Measurements from ENCODE around the gene LCN2. TPM values are rescaled to one million over a fixed set of nuclear protein-coding genes. Genes with fewer than 3 reads are reported as not detected.

Gene LCN2
- total and polyA plus RNA-seq, 7 donors = 0.08 to 2.1 (median 0.80) TPM; not detected in 1

GRCh38 chr9:128185979-128186965 lies 37.0 kb downstream of the LCN2 start:
- Histone ChIP-seq H3K27me3 (ENCODE audit: insufficient read depth in 3 of 3, low read length in 2 of 3) (no peaks in the 10 kb centered on the region), H3K4me3 (no peak overlapping the region), H3K9me3 (no peaks in the 10 kb centered on the region), H3K4me1 (peaks cover 8% of the 10 kb centered on the region), H3K36me3 (ENCODE audit: insufficient read depth in 1 of 2, low read depth in 1 of 2) (peaks cover 0 to 84% of the 10 kb centered on the region in 2 donors), H3K27ac (no peak overlapping the region)
- DNase-seq (no peak), ATAC-seq (no peak)
- WGBS, 3 donors = 95 to 98% (median 97%) methylated on average over 11 of the region's 11 CpGs
- no peak for TF ChIP-seq CTCF (IDR thresholded peaks at IDR 0.05)
- intact Hi-C loops (cut with DNase I) = no loop called here

- H3K9me3 ChIP-seq = no peaks in the 10 kb centered on the region
- H3K4me1 ChIP-seq = peaks cover 8% of the 10 kb centered on the region
- DNase-seq (no peak), ATAC-seq (no peak)
- H3K27me3 ChIP-seq (ENCODE audit: insufficient read depth in 3 of 3, low read length in 2 of 3) = no peaks in the 10 kb centered on the region
- TF ChIP-seq CTCF (IDR thresholded peaks at IDR 0.05) = no peak
- intact Hi-C loops (cut with DNase I) = no loop called here
- no peak overlapping the region for H3K4me3 ChIP-seq
- H3K36me3 ChIP-seq (ENCODE audit: insufficient read depth in 1 of 2, low read depth in 1 of 2) = peaks cover 0 to 81% of the 10 kb centered on the region in 2 donors
- WGBS, 3 donors = 93 to 95% (median 93%) methylated on average over 2 of the region's 2 CpGs
- H3K27ac ChIP-seq = no peak overlapping the region
These were observed 38.1 kb downstream of the LCN2 start for GRCh38 chr9:128187361-128187760.

- intact Hi-C loops (cut with DNase I) = no loop called here
- DNase-seq = no peak
- H3K4me1 ChIP-seq = peaks cover 12% of the 10 kb centered on the region
- 79 to 82% (median 80%) methylated on average over 1 of the region's 1 CpG for WGBS, 3 donors
- H3K36me3 ChIP-seq (ENCODE audit: insufficient read depth in 1 of 2, low read depth in 1 of 2) = peaks cover 0 to 73% of the 10 kb centered on the region in 2 donors
- no peak overlapping the region for H3K27ac ChIP-seq
- no peak for TF ChIP-seq CTCF (IDR thresholded peaks at IDR 0.05)
- H3K27me3 ChIP-seq (ENCODE audit: insufficient read depth in 3 of 3, low read length in 2 of 3) = no peaks in the 10 kb centered on the region
- no peak overlapping the region for H3K4me3 ChIP-seq
- ATAC-seq = no peak
- no peaks in the 10 kb centered on the region for H3K9me3 ChIP-seq
These were observed 39.0 kb downstream of the LCN2 start for GRCh38 chr9:128188209-128188608.

GRCh38 chr9:128190013-128190412 lies 40.8 kb downstream of the LCN2 start:
- Histone ChIP-seq H3K27me3 (ENCODE audit: insufficient read depth in 3 of 3, low read length in 2 of 3) (no peaks in the 10 kb centered on the region), H3K9me3 (no peaks in the 10 kb centered on the region), H3K4me3 (peak overlapping the region; percentile 89), H3K36me3 (ENCODE audit: insufficient read depth in 1 of 2, low read depth in 1 of 2) (peaks cover 0 to 55% of the 10 kb centered on the region in 2 donors), H3K27ac (no peak overlapping the region), H3K4me1 (peaks cover 16% of the 10 kb centered on the region)
- ATAC-seq (no peak), DNase-seq (no peak)
- 76 to 84% (median 83%) methylated on average over 2 of the region's 2 CpGs for WGBS, 3 donors
- intact Hi-C loops (cut with DNase I) = loop anchor here in 1 of 2 donors (5.0 kb wide), 1 partner anchor 87 kb away; the partner anchor contains the start of genes GOLGA2 and SWI5
- no peak for TF ChIP-seq CTCF (IDR thresholded peaks at IDR 0.05)
